Uterus (tissue), 4 donors: Measurements from ENCODE around the gene ARHGEF6. TPM values are rescaled to one million over a fixed set of nuclear protein-coding genes. Genes with fewer than 3 reads are reported as not detected.

Source experiments
- DNase-seq, 2 donors: peaks; one replicate each; pipeline ENCODE4 v3.0.0-alpha.2; 2019 to 2020
- H3K27ac ChIP-seq, 2 donors: fragments of 200-600 bp; sonication (generic); 1 replicate in 1 of 2; 2 replicates in 1 of 2; pipeline ENCODE4 v1.5.1; 2016 to 2018
- H3K27me3 ChIP-seq, 2 donors: fragments of 200-600 bp; sonication (generic); one replicate each; pipeline ENCODE4 v1.5.1; 2018 to 2019; ENCODE audit warnings: control low read depth in 1 of 2
- H3K36me3 ChIP-seq, 2 donors: fragments of 200-600 bp; sonication (generic); one replicate each; pipeline ENCODE4 v1.5.1; 2019; ENCODE audit warnings: control low read depth in 1 of 2
- H3K4me1 ChIP-seq, 2 donors: fragments of 200-600 bp; sonication (generic); one replicate each; pipeline ENCODE4 v1.5.1; 2018 to 2019; ENCODE audit warnings: control low read depth in 1 of 2
- H3K4me3 ChIP-seq, 2 donors: fragments of 200-600 bp; sonication (generic); 1 replicate in 1 of 2; 2 replicates in 1 of 2; pipeline ENCODE4 v1.5.1; 2018 to 2019; ENCODE audit warnings: mild to moderate bottlenecking in 1 of 2
- H3K9me3 ChIP-seq, 2 donors: fragments of 200-600 bp; sonication (generic); one replicate each; pipeline ENCODE4 v1.5.1; 2019; ENCODE audit warnings: control low read depth in 1 of 2
- CTCF ChIP-seq, 4 experiments: fragments of 200-600 bp in 2 of 4; fragments of 450-650 bp in 2 of 4; sonication (generic) in 2 of 4; IDR thresholded peaks; one replicate each; pipeline ENCODE4 v1.5.1; 2016 to 2019; ENCODE audit warnings: antibody characterized with exemption in 4 of 4, mild to moderate bottlenecking in 2 of 4, moderate library complexity in 1 of 4
- POLR2A ChIP-seq, 2 donors: fragments of 450-650 bp; IDR thresholded peaks; one replicate each; pipeline ENCODE4 v1.6.1; 2016; ENCODE audit warnings: antibody characterized with exemption in 2 of 2, mild to moderate bottlenecking in 1 of 2, moderate library complexity in 1 of 2
- intact Hi-C: fragments of 100-400 bp; cut with DNase I; formaldehyde crosslinking; loops from one replicate; pipeline ENCODE4 v1.15.1; 2023; ENCODE audit warnings: low total_unique reads
- total RNA-seq, 4 donors: library from RNA; depleted of rRNA in 3 of 4; stranded (reverse); fragments of >200 nt in 3 of 4; gene quantifications; one replicate each; pipeline versions ENCODE4 v1.1.0 to v1.2.4, GENCODE V29; 2014 to 2023
- donor health status: DM: yes; HTN: yes; CAD: no.

The ARHGEF6 gene
- total RNA-seq, 4 donors from 2014 or later, result 19.7 to 26.9 (median 24.7) TPM

DNA sequence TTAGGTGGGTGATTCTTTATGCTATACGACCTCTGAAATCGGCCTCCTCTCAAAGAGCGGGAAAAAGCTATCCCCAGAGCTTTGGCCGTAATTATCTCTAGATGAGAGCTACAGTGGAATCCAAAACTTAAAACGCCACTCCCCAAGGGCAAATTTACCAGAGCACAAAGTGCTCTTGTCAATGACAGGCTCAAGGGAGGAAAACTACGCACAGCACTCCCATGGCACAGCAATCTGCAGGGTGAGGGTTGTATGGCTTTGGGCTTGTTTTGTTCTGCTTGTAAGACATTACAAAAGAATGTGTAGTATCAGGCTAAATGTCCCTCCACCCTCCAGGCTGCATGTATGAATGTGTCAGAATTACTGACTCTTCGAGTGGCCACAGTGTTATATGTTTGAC lies 44.0 kb downstream of the ARHGEF6 start:
- DNase-seq, result no peak
- intact Hi-C loops, result no loop called here
- Histone ChIP-seq H3K27me3 (no peaks in the 10 kb centered on the region), H3K36me3 (no peaks in the 10 kb centered on the region), H3K27ac (no peak overlapping the region), H3K4me3 (no peak overlapping the region), H3K9me3 (no peaks in the 10 kb centered on the region), H3K4me1 (no peaks in the 10 kb centered on the region)
- no peak for TF ChIP-seq CTCF (IDR thresholded peaks at IDR 0.05)
- TF ChIP-seq POLR2A (IDR thresholded peaks at IDR 0.05), result no peak

DNA sequence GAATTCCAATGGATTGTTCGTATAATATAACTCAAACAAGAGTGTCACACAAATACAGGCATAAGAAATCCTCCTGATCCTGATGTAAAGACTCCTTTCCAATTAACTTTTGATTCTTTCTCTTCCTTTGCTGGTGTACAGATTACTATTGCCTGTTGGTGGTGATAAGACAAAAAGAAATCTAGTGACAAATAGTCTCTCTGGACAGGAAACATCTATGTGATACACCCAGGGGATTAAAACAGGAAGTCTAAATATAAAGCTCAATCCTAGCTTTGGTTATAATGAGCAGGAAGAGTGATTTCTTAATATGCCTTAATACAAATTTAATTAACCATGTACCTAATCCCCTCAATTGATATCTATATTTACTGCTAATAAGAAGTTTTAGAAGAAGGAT lies 45.1 kb downstream of the ARHGEF6 start:
- no peaks in the 10 kb centered on the region for H3K27me3 ChIP-seq

GRCh38 chrX:136733613-136734012 lies 47.1 kb downstream of the ARHGEF6 start:
- H3K4me1 ChIP-seq, result no peaks in the 10 kb centered on the region
- no peak for TF ChIP-seq POLR2A (IDR thresholded peaks at IDR 0.05)
- no peak for TF ChIP-seq CTCF (IDR thresholded peaks at IDR 0.05)
- H3K9me3 ChIP-seq, result no peaks in the 10 kb centered on the region
- H3K4me3 ChIP-seq, result no peak overlapping the region
- H3K27me3 ChIP-seq, result no peaks in the 10 kb centered on the region
- H3K27ac ChIP-seq, result no peak overlapping the region
- intact Hi-C loops, result no loop called here
- no peak for DNase-seq
- H3K36me3 ChIP-seq, result no peaks in the 10 kb centered on the region

More for the DNA sequence above, 45.1 kb downstream of the ARHGEF6 start:
- no peak overlapping the region for H3K4me3 ChIP-seq
- TF ChIP-seq POLR2A (IDR thresholded peaks at IDR 0.05), result no peak
- TF ChIP-seq CTCF (IDR thresholded peaks at IDR 0.05), result no peak
- intact Hi-C loops, result no loop called here
- H3K9me3 ChIP-seq, result no peaks in the 10 kb centered on the region
- no peaks in the 10 kb centered on the region for H3K4me1 ChIP-seq
- H3K27ac ChIP-seq, result no peak overlapping the region
- DNase-seq, result no peak
- H3K36me3 ChIP-seq, result no peaks in the 10 kb centered on the region

DNA sequence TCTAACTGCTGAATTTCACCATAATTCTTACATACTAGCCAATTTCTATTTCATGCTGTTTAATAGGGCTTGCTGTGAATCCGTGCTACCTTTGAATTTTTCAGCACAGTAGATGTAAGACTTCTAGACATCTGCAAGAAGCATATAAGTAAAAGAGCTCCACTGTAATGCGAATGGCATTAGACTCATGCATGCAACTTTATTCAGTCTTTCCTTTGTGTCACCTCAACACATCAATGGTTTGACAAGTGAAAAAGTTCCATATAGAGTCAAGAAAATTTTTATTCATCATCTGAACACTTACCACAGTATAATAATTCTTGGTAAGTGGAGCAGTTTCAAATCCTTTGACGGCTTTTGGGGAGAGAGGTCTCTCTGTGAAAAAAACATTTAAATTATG lies 48.9 kb downstream of the ARHGEF6 start:
- Histone ChIP-seq H3K36me3 (no peaks in the 10 kb centered on the region), H3K27me3 (no peaks in the 10 kb centered on the region), H3K4me1 (no peaks in the 10 kb centered on the region), H3K27ac (no peak overlapping the region), H3K9me3 (no peaks in the 10 kb centered on the region), H3K4me3 (no peak overlapping the region)
- TF ChIP-seq POLR2A (IDR thresholded peaks at IDR 0.05), result no peak
- no peak for TF ChIP-seq CTCF (IDR thresholded peaks at IDR 0.05)
- no peak for DNase-seq
- intact Hi-C loops, result no loop called here

- intact Hi-C loops, result no loop called here
- Histone ChIP-seq H3K4me1 (no peaks in the 10 kb centered on the region), H3K4me3 (no peak overlapping the region), H3K36me3 (no peaks in the 10 kb centered on the region), H3K27ac (peak overlapping the region in 1 of 2 donors; percentile 4), H3K27me3 (no peaks in the 10 kb centered on the region), H3K9me3 (no peaks in the 10 kb centered on the region)
- TF ChIP-seq CTCF (IDR thresholded peaks at IDR 0.05) (no peak), POLR2A (IDR thresholded peaks at IDR 0.05) (no peak)
- no peak for DNase-seq
These were observed 49.4 kb downstream of the ARHGEF6 start for GRCh38 chrX:136731207-136731782.
